K562 (cell line): ENCODE measurements around the gene LARP7. TPM values are rescaled to one million over a fixed set of nuclear protein-coding genes. Genes with fewer than 3 reads are reported as not detected.

Experiments used
- AFF4 ChIP-seq: sonication (generic); formaldehyde crosslinking; IDR thresholded peaks from 2 replicates; pipeline ENCODE4 v1.8.0; 2023; ENCODE audit warnings: mild to moderate bottlenecking, missing genetic modification reagents
- ASH1L ChIP-seq: fragments of 450-650 bp; IDR thresholded peaks from 2 replicates; pipeline ENCODE4 v1.6.1; 2018; ENCODE audit warnings: borderline replicate concordance, mild to moderate bottlenecking, low read depth; ENCODE audit not compliant: partially characterized antibody
- EZH2 ChIP-seq: IDR thresholded peaks from 2 replicates; pipeline ENCODE4 v1.6.1; 2012; ENCODE audit warnings: low read depth, mild to moderate bottlenecking, inconsistent platforms, low read length, borderline replicate concordance
- FOXK1 ChIP-seq: sonication (generic); formaldehyde crosslinking; IDR thresholded peaks from 2 replicates; pipeline ENCODE4 v1.8.0; 2022; ENCODE audit warnings: missing genetic modification reagents, mild to moderate bottlenecking, borderline replicate concordance
- FUS ChIP-seq: fragments of 200-400 bp; formaldehyde crosslinking; optimal IDR thresholded peaks from 2 replicates; pipeline ENCODE3; 2017; ENCODE audit warnings: low read depth, low read length
- KHSRP ChIP-seq: fragments of 450-650 bp; IDR thresholded peaks from 2 replicates; pipeline ENCODE4 v1.6.1; 2017
- LCOR ChIP-seq: sonication (generic); formaldehyde crosslinking; IDR thresholded peaks from 2 replicates; pipeline ENCODE4 v1.8.0; 2022; ENCODE audit warnings: mild to moderate bottlenecking, missing genetic modification reagents
- NCOA6 ChIP-seq: fragments of 450-650 bp; IDR thresholded peaks from 2 replicates; pipeline ENCODE4 v1.6.1; 2017; ENCODE audit warnings: mild to moderate bottlenecking
- NRF1 ChIP-seq, 2 experiments: fragments of 450-650 bp; IDR thresholded peaks in 1 of 2; conservative IDR thresholded peaks in 1 of 2; 2 replicates each; pipeline ENCODE4 v1.6.1; 2014; ENCODE audit warnings: mild to moderate bottlenecking in 2 of 2
- RB1 ChIP-seq: fragments of 450-650 bp; IDR thresholded peaks from 2 replicates; pipeline ENCODE4 v1.6.1; 2017; ENCODE audit warnings: low read depth, mild to moderate bottlenecking
- RBFOX2 ChIP-seq: fragments of 200-400 bp; formaldehyde crosslinking; IDR thresholded peaks from 2 replicates; pipeline ENCODE4 v1.6.1; 2017; ENCODE audit warnings: low read depth, mild to moderate bottlenecking, low read length, moderate library complexity
- SREBF1 ChIP-seq: fragments of 150-350 bp; IDR thresholded peaks from 2 replicates; pipeline ENCODE4 v1.6.1; 2014; ENCODE audit warnings: antibody characterized with exemption, low read depth, low read length, borderline replicate concordance
- U2AF1 ChIP-seq: fragments of 200-400 bp; formaldehyde crosslinking; optimal IDR thresholded peaks from 2 replicates; pipeline ENCODE3; 2017; ENCODE audit warnings: mild to moderate bottlenecking, low read depth, low read length, moderate library complexity
- ZBTB2 ChIP-seq: fragments of 450-650 bp; IDR thresholded peaks from 2 replicates; pipeline ENCODE4 v1.6.1; 2016; ENCODE audit warnings: antibody characterized with exemption
- ZFX ChIP-seq: sonication (generic); formaldehyde crosslinking; IDR thresholded peaks from 2 replicates; pipeline ENCODE4 v1.8.0; 2022; ENCODE audit warnings: mild to moderate bottlenecking, missing genetic modification reagents, moderate library complexity
- ZNF121 ChIP-seq: sonication (generic); formaldehyde crosslinking; conservative IDR thresholded peaks from 2 replicates; pipeline ENCODE4 v1.8.0; 2022; ENCODE audit warnings: missing genetic modification reagents
- ZNF311 ChIP-seq: fragments of 250-450 bp; sonication (Bioruptor Pico); IDR thresholded peaks from 2 replicates; pipeline ENCODE4 v1.4.0; 2020; ENCODE audit warnings: mild to moderate bottlenecking, moderate library complexity
- ZNF639 ChIP-seq, 2 experiments: fragments of 200-800 bp in 1 of 2; sonication (Bioruptor generic) in 1 of 2; sonication (generic) in 1 of 2; formaldehyde crosslinking in 1 of 2; IDR thresholded peaks in 1 of 2; conservative IDR thresholded peaks in 1 of 2; 2 replicates each; pipeline versions ENCODE4 v1.5.0 to v1.6.1; 2016 to 2020; ENCODE audit warnings: missing compliant biosample characterization in 1 of 2, missing genetic modification characterization in 1 of 2, missing genetic modification reagents in 1 of 2
- polyA plus RNA-seq, 8 experiments: library from polyadenylated mRNA; depleted of rRNA in 4 of 8; stranded (reverse) in 5 of 8; unstranded in 3 of 8; fragments of >200 nt; fragmentation: Nextera tagmentation in 2 of 8; fragmentation: Illumina TruSeq in 1 of 8; extraction: Ambion mirVana in 2 of 8; extraction: Trizol in 1 of 8; gene quantifications; 2 replicates each; pipeline versions ENCODE4 v1.2.1 to v1.2.3, GENCODE V29; 2011 to 2014; ENCODE audit warnings: inconsistent platforms in 1 of 8, missing spikeins in 1 of 8
- total RNA-seq, 7 experiments: library from RNA; depleted of rRNA in 6 of 7; stranded (reverse); fragments of >200 nt in 6 of 7; fragmentation: Illumina TruSeq in 2 of 7; extraction: Trizol in 2 of 7; gene quantifications; 2 replicates each; pipeline versions ENCODE4 v1.2.1 to v1.2.3, GENCODE V29; 2011 to 2021; ENCODE audit warnings: low replicate concordance in 1 of 7
- TF ChIP-seq, protein P1 (sequence below): fragments of 450-650 bp; formaldehyde crosslinking; IDR thresholded peaks from 2 replicates; pipeline ENCODE4 v1.4.0; 2020; ENCODE audit warnings: mild to moderate bottlenecking, mixed read lengths

Gene LARP7
- total and polyA plus RNA-seq, 9 of the 15 experiments (the other 6 are each of a cell fraction or from before 2014, with no cell fraction given), result 30.1 to 76.9 (median 56.0) TPM

- TF ChIP-seq FUS (no peak), KHSRP (peak; percentile 90), ZBTB2 (peak; percentile 91), ZNF121 (CRISPR knock-in tag) (no peak), AFF4 (no peak; the same call in 1 of the 2 replicates), FOXK1 (CRISPR knock-in tag) (0 out of 2 replicates have a peak, but pooled peaks have one; percentile 61), RB1 (peak; percentile 48; the same call in 1 of the 2 replicates), NRF1 (conservative IDR thresholded peaks at IDR 0.05 in 1 of 2, IDR thresholded peaks at IDR 0.05 in 1 of 2) (peak; percentile 93 to 94), NCOA6 (no peak), RBFOX2 (peak; percentile 62), ZNF639 (CRISPR knock-in tag; conservative IDR thresholded peaks at IDR 0.05 in 1 of 2, IDR thresholded peaks at IDR 0.05 in 1 of 2) (peak in 1 of 2 experiments; percentile 96; a peak in 2 of 4 replicates), ZFX (CRISPR knock-in tag) (peak; percentile 99), SREBF1 (no peak), LCOR (CRISPR knock-in tag) (peak; percentile 93), U2AF1 (no peak), ASH1L (no peak), ZNF311 (CRISPR knock-in tag) (no peak), EZH2 (no peak)
- TF ChIP-seq, protein P1, sequence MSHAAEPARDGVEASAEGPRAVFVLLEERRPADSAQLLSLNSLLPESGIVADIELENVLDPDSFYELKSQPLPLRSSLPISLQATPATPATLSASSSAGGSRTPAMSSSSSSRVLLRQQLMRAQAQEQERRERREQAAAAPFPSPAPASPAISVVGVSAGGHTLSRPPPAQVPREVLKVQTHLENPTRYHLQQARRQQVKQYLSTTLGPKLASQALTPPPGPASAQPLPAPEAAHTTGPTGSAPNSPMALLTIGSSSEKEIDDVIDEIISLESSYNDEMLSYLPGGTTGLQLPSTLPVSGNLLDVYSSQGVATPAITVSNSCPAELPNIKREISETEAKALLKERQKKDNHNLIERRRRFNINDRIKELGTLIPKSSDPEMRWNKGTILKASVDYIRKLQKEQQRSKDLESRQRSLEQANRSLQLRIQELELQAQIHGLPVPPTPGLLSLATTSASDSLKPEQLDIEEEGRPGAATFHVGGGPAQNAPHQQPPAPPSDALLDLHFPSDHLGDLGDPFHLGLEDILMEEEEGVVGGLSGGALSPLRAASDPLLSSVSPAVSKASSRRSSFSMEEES (CRISPR knock-in tag), result no peak
Observed at GRCh38 chr4:112636688-112637551, at the start of gene LARP7, which contains the start of gene ZGRF1 (continued).
